GM19043 (cell line): ENCODE measurements around the gene TCIRG1.
A peak's percentile ranks its signal among the peaks of the same experiment; 100 is the strongest.

ENCODE experiments used
- ATAC-seq: cut with Tn5 transposase; IDR thresholded peaks from one replicate; pipeline ENCODE4 v1.9.1; 2021; ENCODE audit warnings: low read depth; ENCODE audit not compliant: unreplicated experiment

Gene TCIRG1

DNA sequence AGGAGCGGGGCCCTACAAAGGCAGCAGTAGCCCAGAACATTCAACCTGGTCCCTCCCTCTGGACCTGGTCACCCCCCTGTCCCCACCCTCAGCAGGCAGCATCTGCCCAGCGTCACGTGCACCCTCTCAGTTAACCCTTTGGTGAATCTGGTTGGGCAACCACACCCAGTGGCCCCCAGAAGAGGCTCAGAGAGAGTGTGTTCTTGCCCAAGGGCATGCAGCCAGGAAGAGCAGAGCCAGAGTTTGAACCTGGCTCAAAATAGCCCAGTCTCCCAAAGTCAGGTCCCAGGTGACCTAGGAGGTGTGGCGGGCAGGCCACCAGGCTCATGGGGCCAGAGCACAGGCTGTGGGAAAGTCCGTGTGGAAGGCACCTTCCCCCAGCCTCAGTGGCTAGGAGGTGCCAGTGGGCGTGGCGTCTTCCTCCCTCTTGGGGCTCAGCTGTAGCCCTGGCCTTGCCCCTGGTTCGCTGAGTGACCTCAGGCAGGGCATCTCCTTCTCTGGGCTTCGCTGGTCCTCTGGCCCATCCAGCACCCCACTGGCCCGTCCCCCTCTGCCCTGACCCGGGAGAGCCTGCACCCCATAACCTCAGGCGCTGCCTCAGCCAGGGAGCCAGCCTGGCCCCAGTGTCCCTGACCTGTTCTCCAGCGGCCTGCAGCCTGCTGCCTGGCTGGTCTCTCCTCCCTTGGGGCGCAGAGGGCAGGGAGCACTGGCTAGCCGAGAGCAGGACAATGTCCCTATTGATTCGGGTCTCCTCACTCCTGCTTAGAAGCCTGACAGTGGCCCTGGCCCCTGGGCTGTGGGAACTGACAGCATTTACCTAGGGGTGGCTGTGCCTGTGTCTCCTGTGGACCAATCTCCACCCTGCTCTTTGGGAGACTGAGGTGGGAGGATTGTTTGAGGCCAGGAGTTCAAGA lies 21.7 kb upstream of the TCIRG1 start:
- no peak for ATAC-seq

- ATAC-seq, result no peak
Observed at GRCh38 chr11:68017980-68018729, 20.7 kb upstream of the TCIRG1 start.

DNA sequence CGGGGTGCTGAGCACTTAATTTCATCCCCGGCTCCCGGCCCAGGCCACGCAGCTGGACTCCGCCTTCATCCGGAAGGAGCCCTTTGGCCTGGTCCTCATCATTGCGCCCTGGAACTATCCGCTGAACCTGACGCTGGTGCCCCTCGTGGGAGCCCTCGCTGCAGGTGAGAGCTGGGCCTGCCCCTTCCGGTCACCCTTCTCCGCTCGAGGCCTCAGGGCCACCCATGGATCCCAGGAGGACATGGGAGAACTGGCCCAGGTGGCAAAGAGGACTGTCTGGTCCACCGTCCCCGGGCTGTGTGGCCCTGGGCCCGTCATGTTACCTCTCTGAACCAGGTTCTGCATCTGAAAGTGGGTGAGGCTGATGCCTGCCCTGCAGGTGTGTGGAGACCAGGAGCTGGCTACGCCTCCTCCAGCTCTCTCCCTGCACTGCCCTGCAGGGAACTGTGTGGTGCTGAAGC lies 20.1 kb upstream of the TCIRG1 start:
- ATAC-seq, result no peak

- no peak for ATAC-seq
Observed at GRCh38 chr11:68019486-68019885, 19.3 kb upstream of the TCIRG1 start.

GRCh38 chr11:68020575-68020974 lies 18.2 kb upstream of the TCIRG1 start:
- ATAC-seq, result no peak

DNA sequence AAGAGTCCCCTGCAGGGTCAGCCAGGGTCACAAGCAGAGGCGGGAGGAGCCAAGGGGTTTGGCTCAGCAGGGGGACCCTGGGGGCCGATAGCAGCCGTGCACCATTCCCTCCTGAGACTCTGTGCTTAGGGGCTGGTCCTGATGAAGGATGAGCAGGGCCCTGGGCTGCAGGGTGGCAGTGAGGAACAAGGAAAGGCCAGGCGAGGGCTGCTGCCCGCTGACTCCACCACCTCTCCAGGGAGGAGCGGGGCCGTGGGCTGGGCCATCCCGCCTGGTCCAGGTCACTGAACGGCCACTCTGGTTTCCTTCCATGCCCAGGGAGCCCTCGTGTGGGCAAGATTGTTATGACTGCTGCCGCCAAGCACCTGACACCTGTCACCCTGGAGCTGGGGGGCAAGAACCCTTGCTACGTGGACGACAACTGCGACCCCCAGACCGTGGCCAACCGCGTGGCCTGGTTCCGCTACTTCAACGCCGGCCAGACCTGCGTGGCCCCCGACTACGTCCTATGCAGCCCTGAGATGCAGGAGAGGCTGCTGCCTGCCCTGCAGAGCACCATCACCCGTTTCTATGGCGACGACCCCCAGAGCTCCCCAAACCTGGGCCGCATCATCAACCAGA lies 17.5 kb upstream of the TCIRG1 start:
- ATAC-seq, result no peak

GRCh38 chr11:68022531-68022930 lies 16.3 kb upstream of the TCIRG1 start:
- ATAC-seq, result no peak

DNA sequence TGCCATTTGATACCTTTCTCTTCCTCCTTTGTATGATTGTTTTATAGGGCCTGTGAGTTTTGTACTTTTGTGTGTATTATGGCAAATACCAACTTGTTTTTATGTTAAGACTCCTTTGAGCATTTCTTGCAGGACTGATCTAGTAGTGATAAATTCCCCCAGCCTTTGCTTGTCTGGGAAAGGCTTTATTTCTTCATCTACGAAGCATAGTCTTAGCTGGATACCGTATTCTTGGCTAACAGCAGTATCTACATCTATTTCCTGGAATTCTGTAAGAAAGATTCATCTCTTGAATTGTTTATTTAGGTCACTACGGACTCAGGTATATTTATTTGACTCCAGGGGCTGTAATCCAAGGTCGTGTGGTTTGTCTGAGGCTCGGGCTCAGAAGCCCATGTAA lies 14.3 kb upstream of the TCIRG1 start:
- no peak for ATAC-seq

- no peak for ATAC-seq
Observed at GRCh38 chr11:68025047-68025446, 13.8 kb upstream of the TCIRG1 start.

DNA sequence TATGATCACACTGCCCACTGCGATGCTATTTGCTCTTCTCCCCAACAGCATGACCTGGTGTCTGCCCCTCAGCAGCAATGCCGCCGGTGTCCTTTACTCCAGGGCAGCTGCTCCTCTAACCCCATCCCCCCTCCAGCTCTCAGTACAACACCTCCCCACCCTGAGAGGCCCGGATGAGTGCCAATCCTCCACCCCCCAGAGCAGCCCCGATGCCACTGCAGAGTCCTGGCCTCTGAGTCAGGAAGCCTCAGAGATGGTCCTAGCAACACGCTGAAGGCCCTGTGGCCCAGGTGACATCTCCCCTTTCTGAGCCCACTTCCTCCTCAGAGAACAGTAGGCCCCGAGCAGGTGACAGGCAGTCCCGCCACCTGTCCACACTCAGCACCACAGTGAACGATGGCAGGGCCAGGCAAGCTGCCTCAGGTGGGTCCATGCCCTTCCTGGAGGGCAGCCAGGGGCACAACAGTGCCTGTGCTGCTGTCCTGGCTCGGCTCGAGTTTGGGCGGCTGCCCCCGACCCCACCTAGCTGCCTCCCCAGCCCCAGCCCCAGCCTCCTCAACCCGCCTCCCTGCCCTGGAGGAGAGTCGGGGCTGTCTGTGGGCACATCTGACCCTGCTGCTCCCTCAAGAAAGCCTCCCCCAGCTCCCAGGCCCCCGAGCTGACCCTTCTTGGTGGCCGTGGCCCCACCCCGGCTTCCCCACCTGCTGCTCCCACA lies 12.3 kb upstream of the TCIRG1 start:
- no peak for ATAC-seq

DNA sequence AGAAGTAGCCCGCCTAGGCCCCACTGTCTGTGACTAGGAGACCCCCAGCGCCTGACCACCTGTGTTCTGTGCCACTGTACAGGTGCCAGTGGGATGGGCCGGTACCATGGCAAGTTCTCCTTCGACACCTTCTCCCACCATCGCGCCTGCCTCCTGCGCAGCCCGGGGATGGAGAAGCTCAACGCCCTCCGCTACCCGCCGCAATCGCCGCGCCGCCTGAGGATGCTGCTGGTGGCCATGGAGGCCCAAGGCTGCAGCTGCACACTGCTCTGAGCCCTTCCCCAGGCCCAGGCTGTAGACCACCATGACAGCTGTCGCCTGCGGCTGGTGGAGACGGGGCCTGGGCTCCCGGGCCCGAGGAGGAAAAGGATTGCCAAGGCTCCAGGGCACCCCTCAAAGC lies 11.2 kb upstream of the TCIRG1 start:
- no peak for ATAC-seq

- no peak for ATAC-seq
Observed at GRCh38 chr11:68028802-68029545, 9.9 kb upstream of the TCIRG1 start.

- ATAC-seq, result peak; percentile 91
Observed at GRCh38 chr11:68030318-68031143, 8.3 kb upstream of the TCIRG1 start, which contains the start of gene NDUFS8. Gene NDUFS8 (plus strand): TSS chr11:68030681. CDS start chr11:68032152, 1,471 bp downstream.

DNA sequence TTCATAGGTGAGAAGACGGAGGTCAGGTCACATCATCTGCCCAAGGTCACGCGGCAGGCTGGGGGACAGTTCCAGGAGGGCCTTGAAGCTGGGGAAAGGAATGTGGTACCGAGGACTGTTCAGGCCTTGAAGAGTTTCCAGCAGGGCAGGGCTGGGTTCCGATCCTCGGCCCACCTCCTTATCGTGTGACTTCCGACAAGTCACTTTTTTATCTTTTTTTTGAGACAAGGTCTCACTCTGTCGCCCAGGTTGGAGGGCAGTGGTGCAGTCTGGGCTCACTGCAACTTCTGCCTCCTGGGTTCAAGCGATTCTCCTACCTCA lies 7.7 kb upstream of the TCIRG1 start:
- ATAC-seq, result no peak

GRCh38 chr11:68032003-68032402 lies 6.8 kb upstream of the TCIRG1 start:
- no peak for ATAC-seq

DNA sequence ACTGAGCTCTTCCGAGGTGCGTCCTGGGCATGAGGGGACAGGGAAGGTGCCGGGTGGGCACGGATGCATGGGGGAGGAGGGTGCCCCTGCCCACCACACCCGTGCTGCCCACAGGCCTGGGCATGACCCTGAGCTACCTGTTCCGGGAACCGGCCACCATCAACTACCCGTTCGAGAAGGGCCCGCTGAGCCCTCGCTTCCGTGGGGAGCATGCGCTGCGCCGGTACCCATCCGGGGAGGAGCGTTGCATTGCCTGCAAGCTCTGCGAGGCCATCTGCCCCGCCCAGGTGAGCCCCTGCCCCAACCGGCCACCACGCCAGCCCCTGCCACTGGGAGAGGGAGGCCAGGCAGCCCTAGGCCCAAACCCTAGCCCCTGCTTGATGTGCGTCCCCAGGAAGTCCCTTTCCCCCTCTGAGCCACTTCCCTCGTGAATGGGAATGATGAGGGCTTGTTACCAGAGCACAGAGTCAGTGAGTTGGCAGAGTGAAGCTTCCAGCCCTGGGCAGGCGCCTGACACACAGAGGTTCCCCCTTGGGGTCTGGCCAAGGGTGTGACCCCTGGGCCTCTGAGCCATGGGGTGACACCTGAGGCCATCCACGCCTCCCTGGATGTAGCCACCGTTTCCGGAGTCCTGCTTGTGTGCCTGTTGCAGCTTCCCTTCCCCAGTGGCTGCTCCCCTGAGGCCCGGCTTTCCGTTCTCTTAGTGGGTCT lies 5.7 kb upstream of the TCIRG1 start:
- ATAC-seq, result no peak

DNA sequence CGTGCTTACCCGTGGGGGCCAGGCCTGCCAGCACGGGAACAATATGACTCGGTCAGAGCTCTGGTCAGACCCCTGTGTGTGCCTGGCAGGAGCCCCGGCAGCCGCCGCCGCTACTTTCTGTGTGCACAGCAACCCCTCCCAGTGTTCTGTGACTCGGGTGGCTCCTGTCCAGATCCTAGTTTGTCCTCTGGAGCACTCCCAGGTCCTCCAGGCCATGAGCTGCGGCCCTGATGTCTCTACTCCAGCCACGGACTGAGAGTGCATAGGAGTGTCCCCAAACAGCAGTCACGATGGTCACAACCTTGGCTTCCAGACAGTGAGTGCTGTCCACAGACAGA lies 5.1 kb upstream of the TCIRG1 start:
- no peak for ATAC-seq

DNA sequence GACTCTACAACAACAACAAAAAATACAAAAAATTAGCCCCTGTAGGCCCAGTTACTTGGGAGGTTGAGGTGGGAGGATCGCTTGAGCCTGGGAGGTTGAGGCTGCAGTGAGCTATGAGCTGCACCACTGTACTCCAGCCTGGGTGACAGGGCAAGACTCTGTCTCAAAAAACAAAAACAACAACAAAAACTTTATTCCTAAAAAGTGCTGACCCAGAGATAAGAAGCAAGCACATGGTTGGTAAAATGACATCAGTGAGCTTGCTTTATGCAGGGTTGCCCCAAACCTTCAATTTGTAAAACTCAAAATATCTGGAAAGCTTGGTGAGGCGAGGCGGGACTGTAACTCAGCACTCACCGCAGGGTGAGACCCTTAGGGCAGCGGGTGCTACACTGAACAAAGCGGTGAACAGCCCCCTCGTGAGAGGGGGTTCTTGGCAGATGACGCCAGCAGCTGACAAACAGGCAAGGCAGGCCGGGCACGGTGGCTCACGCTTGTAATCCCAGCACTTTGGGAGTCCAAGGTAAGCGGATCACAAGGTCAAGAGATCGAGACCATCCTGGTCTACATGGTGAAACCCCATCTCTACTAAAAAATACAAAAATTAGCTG lies 3.5 kb upstream of the TCIRG1 start:
- no peak for ATAC-seq
